GM12892 (cell line): ENCODE measurements around the gene PRKAR1B.

ENCODE experiments used
- POLR2A ChIP-seq: IDR thresholded peaks from 2 replicates; pipeline ENCODE4 v1.6.1; 2011; ENCODE audit warnings: low read depth, low read length, control low read depth
- POLR2AphosphoS5 ChIP-seq: IDR thresholded peaks from 2 replicates; pipeline ENCODE4 v1.6.1; 2011; ENCODE audit warnings: low read depth, low read length, control low read depth
- TAF1 ChIP-seq: IDR thresholded peaks from 2 replicates; pipeline ENCODE4 v1.6.1; 2011; ENCODE audit warnings: low read depth, mild to moderate bottlenecking, control low read depth, low read length, borderline replicate concordance

GRCh38 chr7:541661-542060 lies 185.4 kb downstream of the PRKAR1B start:
- TF ChIP-seq POLR2AphosphoS5 (no peak), POLR2A (no peak), TAF1 (no peak)
